H9 (cell line): Measurements from ENCODE around the gene GPM6B. TPM values are rescaled to one million over a fixed set of nuclear protein-coding genes. Genes with fewer than 3 reads are reported as not detected.

Experiments used
- DNase-seq: peaks from one replicate; pipeline ENCODE4 v3.0.0-alpha.2; 2017
- H2AFZ ChIP-seq: one replicate; pipeline ENCODE4 v1.6.1; 2013; ENCODE audit warnings: mild to moderate bottlenecking, low read length, control low read depth, moderate library complexity
- H2AK5ac ChIP-seq: 2 replicates; pipeline ENCODE4 v1.6.1; 2013; ENCODE audit warnings: low read length, control low read depth, mixed read lengths; ENCODE audit not compliant: insufficient read length
- H2BK120ac ChIP-seq: one replicate; pipeline ENCODE4 v1.6.1; 2013; ENCODE audit warnings: low read depth, mild to moderate bottlenecking, low read length, control low read depth, inconsistent platforms; ENCODE audit not compliant: poor library complexity, severe bottlenecking
- H2BK12ac ChIP-seq: 2 replicates; pipeline ENCODE4 v1.6.1; 2013; ENCODE audit warnings: low read length, control low read depth, mixed read lengths, low read depth; ENCODE audit not compliant: insufficient read length
- H2BK15ac ChIP-seq: 2 replicates; pipeline ENCODE4 v1.6.1; 2013; ENCODE audit warnings: low read depth, low read length, control low read depth
- H2BK20ac ChIP-seq: one replicate; pipeline ENCODE4 v1.6.1; 2013; ENCODE audit warnings: low read depth, mild to moderate bottlenecking, low read length, control low read depth, inconsistent platforms; ENCODE audit not compliant: poor library complexity, severe bottlenecking
- H2BK5ac ChIP-seq: 2 replicates; pipeline ENCODE4 v1.6.1; 2013; ENCODE audit warnings: low read length, control low read depth, mixed read lengths; ENCODE audit not compliant: insufficient read length
- H3K14ac ChIP-seq: 2 replicates; pipeline ENCODE4 v1.6.1; 2013; ENCODE audit warnings: low read length, control low read depth; ENCODE audit not compliant: insufficient read depth
- H3K18ac ChIP-seq: 2 replicates; pipeline ENCODE4 v1.6.1; 2013; ENCODE audit warnings: low read depth, mild to moderate bottlenecking, mixed read lengths, low read length, control low read depth; ENCODE audit not compliant: insufficient read length
- H3K23ac ChIP-seq: 2 replicates; pipeline ENCODE4 v1.6.1; 2013; ENCODE audit warnings: low read length, control low read depth, mixed read lengths, low read depth; ENCODE audit not compliant: insufficient read length
- H3K23me2 ChIP-seq: 2 replicates; pipeline ENCODE4 v1.6.1; 2013; ENCODE audit warnings: low read depth, mild to moderate bottlenecking, mixed read lengths, low read length, control low read depth; ENCODE audit not compliant: insufficient read length, poor library complexity, severe bottlenecking
- H3K27ac ChIP-seq: 2 replicates; pipeline ENCODE4 v1.5.1; 2013; ENCODE audit warnings: low read length, control low read depth, mixed read lengths, low read depth; ENCODE audit not compliant: insufficient read length
- H3K27me3 ChIP-seq: 2 replicates; pipeline ENCODE4 v1.6.1; 2013; ENCODE audit warnings: low read length, control low read depth, inconsistent platforms; ENCODE audit not compliant: insufficient read depth
- H3K4ac ChIP-seq: 2 replicates; pipeline ENCODE4 v1.6.1; 2013; ENCODE audit warnings: low read depth, mild to moderate bottlenecking, control low read depth, inconsistent platforms, low read length, moderate library complexity
- H3K4me1 ChIP-seq: 2 replicates; pipeline ENCODE4 v1.6.1; 2013; ENCODE audit warnings: low read length, control low read depth, inconsistent platforms; ENCODE audit not compliant: insufficient read depth
- H3K4me2 ChIP-seq: 2 replicates; pipeline ENCODE4 v1.6.1; 2013; ENCODE audit warnings: low read length, control low read depth, mixed read lengths; ENCODE audit not compliant: insufficient read length, insufficient read depth
- H3K56ac ChIP-seq: 2 replicates; pipeline ENCODE4 v1.6.1; 2013; ENCODE audit warnings: low read depth, mild to moderate bottlenecking, mixed read lengths, low read length, control low read depth; ENCODE audit not compliant: insufficient read length
- H3K79me1 ChIP-seq: 2 replicates; pipeline ENCODE4 v1.6.1; 2013; ENCODE audit warnings: low read depth, mild to moderate bottlenecking, moderate library complexity, low read length, control low read depth, inconsistent platforms; ENCODE audit not compliant: insufficient read depth, poor library complexity, severe bottlenecking
- H3K79me2 ChIP-seq: 2 replicates; pipeline ENCODE4 v1.6.1; 2013; ENCODE audit warnings: low read length, control low read depth, inconsistent platforms; ENCODE audit not compliant: insufficient read depth
- H3K9ac ChIP-seq: 2 replicates; pipeline ENCODE4 v1.6.1; 2013; ENCODE audit warnings: low read length, control low read depth, mixed read lengths; ENCODE audit not compliant: insufficient read length; ENCODE audit errors: extremely low read depth
- H3K9me3 ChIP-seq: one replicate; pipeline ENCODE4 v1.6.1; 2013; ENCODE audit warnings: low read depth, low read length, inconsistent platforms; ENCODE audit not compliant: control insufficient read depth
- H3T11ph ChIP-seq: one replicate; pipeline ENCODE4 v1.6.1; 2013; ENCODE audit warnings: mild to moderate bottlenecking, low read length, control low read depth, inconsistent platforms
- H4K20me1 ChIP-seq: one replicate; pipeline ENCODE4 v1.6.1; 2013; ENCODE audit not compliant: control insufficient read depth, insufficient read length, insufficient read depth
- H4K5ac ChIP-seq: 2 replicates; pipeline ENCODE4 v1.6.1; 2013; ENCODE audit warnings: low read depth, mild to moderate bottlenecking, mixed read lengths, low read length, control low read depth; ENCODE audit not compliant: insufficient read length
- H4K8ac ChIP-seq: replicated peaks from 2 replicates; pipeline ENCODE4 v1.6.1; 2013; ENCODE audit warnings: low read length, control low read depth, mixed read lengths, low read depth; ENCODE audit not compliant: insufficient read length
- H4K91ac ChIP-seq: 2 replicates; pipeline ENCODE4 v1.6.1; 2013; ENCODE audit warnings: low read depth, mild to moderate bottlenecking, moderate library complexity, mixed read lengths, low read length, control low read depth; ENCODE audit not compliant: insufficient read length
- H3K27ac Mint-ChIP-seq, 3 experiments: 2 replicates in 2 of 3; 3 replicates in 1 of 3; pipeline ENCODE4 v1.8.0; 2020 to 2021; ENCODE audit warnings: mixed read lengths in 3 of 3, mild to moderate bottlenecking in 1 of 3, moderate library complexity in 1 of 3
- H3K27me3 Mint-ChIP-seq: 2 replicates; pipeline ENCODE4 v1.8.0; 2021; ENCODE audit warnings: low read depth, mild to moderate bottlenecking, moderate library complexity, mixed read lengths
- H3K36me3 Mint-ChIP-seq, 3 experiments: 2 replicates in 2 of 3; 3 replicates in 1 of 3; pipeline ENCODE4 v1.8.0; 2020 to 2021; ENCODE audit warnings: low read depth in 3 of 3, mixed read lengths in 3 of 3; ENCODE audit not compliant: insufficient read depth in 1 of 3
- H3K4me1 Mint-ChIP-seq, 2 experiments: 2 replicates each; pipeline ENCODE4 v1.8.0; 2020; ENCODE audit warnings: mixed read lengths in 2 of 2
- H3K4me3 Mint-ChIP-seq, 2 experiments: 2 replicates in 1 of 2; 3 replicates in 1 of 2; pipeline ENCODE4 v1.8.0; 2020 to 2021; ENCODE audit warnings: mild to moderate bottlenecking in 2 of 2, mixed read lengths in 2 of 2, moderate library complexity in 1 of 2
- H3K9me3 Mint-ChIP-seq, 2 experiments: 2 replicates in 1 of 2; 3 replicates in 1 of 2; pipeline ENCODE4 v1.8.0; 2020; ENCODE audit warnings: mild to moderate bottlenecking in 2 of 2, mixed read lengths in 2 of 2, moderate library complexity in 1 of 2
- WGBS: extraction: QIAGEN DNeasy Blood & Tissue Kit; methylation state at CpG from one replicate; pipeline ENCODE4 v1.1.7; 2013; ENCODE audit warnings: missing lambda C conversion rate, low lambda C conversion rate, mixed read lengths; ENCODE audit not compliant: insufficient read length; ENCODE audit errors: extremely low coverage; 5-methylcytosine and 5-hydroxymethylcytosine counted together
- total RNA-seq: library from RNA; stranded (reverse); gene quantifications from 2 replicates; pipeline ENCODE4 v1.2.1, GENCODE V29; 2021
- TF ChIP-seq, protein P1 (sequence below): fragments of 200-600 bp; sonication (generic); conservative IDR thresholded peaks from 3 replicates; pipeline ENCODE4 v1.8.0; 2021; ENCODE audit warnings: antibody characterized with exemption, mild to moderate bottlenecking

Gene GPM6B
- total RNA-seq, 1 experiment from 2014 or later: 73.9 TPM

DNA sequence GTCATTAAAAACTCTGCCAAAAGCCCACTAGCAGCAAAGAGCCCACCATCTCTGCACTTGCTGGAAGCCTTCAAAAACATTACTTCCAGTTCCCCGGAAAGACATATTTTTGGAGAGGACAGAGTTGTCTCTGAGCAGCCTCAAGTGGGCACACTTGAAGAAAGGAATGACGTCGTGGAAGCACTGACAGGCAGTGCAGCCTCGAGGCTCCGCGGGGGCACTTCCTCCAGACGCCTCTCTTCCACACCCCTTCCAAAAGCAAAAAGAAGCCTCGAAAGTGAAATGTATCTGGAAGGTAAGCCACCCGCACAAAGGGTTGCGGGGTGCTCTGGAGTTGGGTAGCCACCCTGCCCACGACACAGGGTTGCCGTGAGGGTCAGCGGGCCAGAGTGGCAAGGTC is 56.5 kb downstream of the GPM6B start:
- no peak overlapping the region for H3K27ac ChIP-seq
- no CpG with 5 or more reads among the region's 13 CpGs for WGBS
- no peak for DNase-seq
- peaks cover 39 to 57% of the 10 kb centered on the region in 2 experiments for H3K4me1 Mint-ChIP-seq
- no peak overlapping the region for H3K56ac ChIP-seq
- no peaks in the 10 kb centered on the region for H3K79me1 ChIP-seq
- H3K4ac ChIP-seq: no peak overlapping the region
- H4K20me1 ChIP-seq: no peaks in the 10 kb centered on the region
- H3K9ac ChIP-seq: no peak overlapping the region
- H2BK20ac ChIP-seq: no peak overlapping the region
- H3K27ac Mint-ChIP-seq: peak overlapping the region in 2 of 3 experiments; percentile 33 to 56; a peak in 3 of 7 replicates
- H4K8ac ChIP-seq: no peak overlapping the region
- no peak overlapping the region for H2BK5ac ChIP-seq
- peaks cover 0 to 62% (median 31%) of the 10 kb centered on the region in 3 experiments; a peak in 6 of 7 replicates for H3K36me3 Mint-ChIP-seq
- H2BK120ac ChIP-seq: no peak overlapping the region
- H4K91ac ChIP-seq: no peak overlapping the region
- H3K4me1 ChIP-seq: peaks cover 11% of the 10 kb centered on the region; the same call in 1 of the 2 replicates
- H4K5ac ChIP-seq: no peak overlapping the region
- TF ChIP-seq, protein P1, sequence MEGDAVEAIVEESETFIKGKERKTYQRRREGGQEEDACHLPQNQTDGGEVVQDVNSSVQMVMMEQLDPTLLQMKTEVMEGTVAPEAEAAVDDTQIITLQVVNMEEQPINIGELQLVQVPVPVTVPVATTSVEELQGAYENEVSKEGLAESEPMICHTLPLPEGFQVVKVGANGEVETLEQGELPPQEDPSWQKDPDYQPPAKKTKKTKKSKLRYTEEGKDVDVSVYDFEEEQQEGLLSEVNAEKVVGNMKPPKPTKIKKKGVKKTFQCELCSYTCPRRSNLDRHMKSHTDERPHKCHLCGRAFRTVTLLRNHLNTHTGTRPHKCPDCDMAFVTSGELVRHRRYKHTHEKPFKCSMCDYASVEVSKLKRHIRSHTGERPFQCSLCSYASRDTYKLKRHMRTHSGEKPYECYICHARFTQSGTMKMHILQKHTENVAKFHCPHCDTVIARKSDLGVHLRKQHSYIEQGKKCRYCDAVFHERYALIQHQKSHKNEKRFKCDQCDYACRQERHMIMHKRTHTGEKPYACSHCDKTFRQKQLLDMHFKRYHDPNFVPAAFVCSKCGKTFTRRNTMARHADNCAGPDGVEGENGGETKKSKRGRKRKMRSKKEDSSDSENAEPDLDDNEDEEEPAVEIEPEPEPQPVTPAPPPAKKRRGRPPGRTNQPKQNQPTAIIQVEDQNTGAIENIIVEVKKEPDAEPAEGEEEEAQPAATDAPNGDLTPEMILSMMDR: no peak
- H2BK15ac ChIP-seq: no peak overlapping the region
- H3K4me2 ChIP-seq: no peak overlapping the region
- H3K18ac ChIP-seq: no peak overlapping the region
- no peak overlapping the region for H2BK12ac ChIP-seq
- no peak overlapping the region for H3K23ac ChIP-seq
- H3K27me3 ChIP-seq: no peaks in the 10 kb centered on the region; the same call in 1 of the 2 replicates
- H2AFZ ChIP-seq: no peak overlapping the region
- H2AK5ac ChIP-seq: no peak overlapping the region
- no peak overlapping the region for H3K4me3 Mint-ChIP-seq
- no peaks in the 10 kb centered on the region for H3K9me3 ChIP-seq
- no peaks in the 10 kb centered on the region for H3K23me2 ChIP-seq
- H3K14ac ChIP-seq: no peak overlapping the region
- no peaks in the 10 kb centered on the region for H3K27me3 Mint-ChIP-seq
- no peak overlapping the region for H3T11ph ChIP-seq
- peaks cover 15 to 29% of the 10 kb centered on the region in 2 experiments for H3K9me3 Mint-ChIP-seq
- no peaks in the 10 kb centered on the region for H3K79me2 ChIP-seq
